Progenitor cell of endocrine pancreas (in vitro differentiated cells): ENCODE results near the gene FAM111B. TPM values are rescaled to one million over a fixed set of nuclear protein-coding genes. Genes with fewer than 3 reads are reported as not detected.
"Not testable (repeated sequence)": the region's sequence is repeated elsewhere in the genome, so short reads cannot be mapped to it uniquely, and the experiment has no call there.

ENCODE experiments used
- DNase-seq: peaks from one replicate; pipeline ENCODE4 v3.0.0; 2021; ENCODE audit warnings: low spot score; ENCODE audit not compliant: unreplicated experiment
- H3K27ac Mint-ChIP-seq: 2 replicates; pipeline ENCODE4 v1.8.0; 2021; ENCODE audit warnings: mild to moderate bottlenecking, moderate library complexity, mixed read lengths
- H3K27me3 Mint-ChIP-seq: 2 replicates; pipeline ENCODE4 v1.8.0; 2021; ENCODE audit warnings: mixed read lengths
- H3K36me3 Mint-ChIP-seq: 2 replicates; pipeline ENCODE4 v1.8.0; 2022; ENCODE audit warnings: mixed read lengths; ENCODE audit not compliant: insufficient read depth
- H3K4me1 Mint-ChIP-seq: 2 replicates; pipeline ENCODE4 v1.8.0; 2021; ENCODE audit warnings: low read depth, mixed read lengths
- H3K4me3 Mint-ChIP-seq: 2 replicates; pipeline ENCODE4 v1.8.0; 2021; ENCODE audit warnings: low read depth, mild to moderate bottlenecking, moderate library complexity, mixed read lengths
- H3K9me3 Mint-ChIP-seq: 2 replicates; pipeline ENCODE4 v1.8.0; 2021; ENCODE audit warnings: low read depth, mixed read lengths
- CTCF ChIP-seq: fragments of 200-600 bp; sonication (generic); IDR thresholded peaks from one replicate; pipeline ENCODE4 v1.5.0; 2021; ENCODE audit warnings: antibody characterized with exemption, mild to moderate bottlenecking; ENCODE audit not compliant: unreplicated experiment
- total RNA-seq: library from RNA; stranded (reverse); gene quantifications from 2 replicates; pipeline ENCODE4 v1.2.1, GENCODE V29; 2021

The FAM111B gene
- total RNA-seq, 1 donor from 2014 or later: 14.7 TPM

- Mint-ChIP-seq H3K4me1 (peaks cover 13% of the 10 kb centered on the region), H3K27me3 (no peaks in the 10 kb centered on the region), H3K9me3 (peaks cover 18% of the 10 kb centered on the region), H3K36me3 (peaks cover 40% of the 10 kb centered on the region), H3K4me3 (peak overlapping the region; percentile 66), H3K27ac (peak overlapping the region; percentile 97)
- TF ChIP-seq CTCF: peak; percentile 99
- DNase-seq: peak; percentile 86
These were observed 28.8 kb downstream of the FAM111B start for GRCh38 chr11:59135648-59136461.

- Mint-ChIP-seq H3K4me1 (peaks cover 13% of the 10 kb centered on the region), H3K36me3 (peaks cover 34% of the 10 kb centered on the region), H3K9me3 (peaks cover 15% of the 10 kb centered on the region), H3K4me3 (peak overlapping the region; percentile 11)
- H3K27me3 Mint-ChIP-seq, DNase-seq, H3K27ac Mint-ChIP-seq: not testable (repeated sequence)
These were observed 29.5 kb downstream of the FAM111B start for GRCh38 chr11:59136551-59136950.

- Mint-ChIP-seq H3K36me3 (peaks cover 28% of the 10 kb centered on the region), H3K4me1 (peaks cover 16% of the 10 kb centered on the region), H3K4me3 (no peak overlapping the region)
These were observed 30.2 kb downstream of the FAM111B start for GRCh38 chr11:59137190-59137589.

GRCh38 chr11:59138643-59139042, 31.6 kb downstream of the FAM111B start:
- TF ChIP-seq CTCF: no peak
- Mint-ChIP-seq H3K9me3 (no peaks in the 10 kb centered on the region), H3K4me1 (peaks cover 27% of the 10 kb centered on the region), H3K36me3 (peaks cover 13% of the 10 kb centered on the region), H3K4me3 (no peak overlapping the region), H3K27ac (no peak overlapping the region), H3K27me3 (no peaks in the 10 kb centered on the region)
- DNase-seq: no peak

More at GRCh38 chr11:59137190-59137589, 30.2 kb downstream of the FAM111B start:
- no peaks in the 10 kb centered on the region for H3K27me3 Mint-ChIP-seq
- peaks cover 13% of the 10 kb centered on the region for H3K9me3 Mint-ChIP-seq
- no peak for TF ChIP-seq CTCF
- no peak for DNase-seq
- peak overlapping the region; percentile 14 for H3K27ac Mint-ChIP-seq

GRCh38 chr11:59141191-59141590, 34.2 kb downstream of the FAM111B start:
- Mint-ChIP-seq H3K27me3 (no peaks in the 10 kb centered on the region), H3K27ac (no peak overlapping the region), H3K4me3 (no peak overlapping the region), H3K4me1 (peaks cover 40% of the 10 kb centered on the region), H3K36me3 (peaks cover 6% of the 10 kb centered on the region), H3K9me3 (no peaks in the 10 kb centered on the region)
- no peak for TF ChIP-seq CTCF
- no peak for DNase-seq
